ENCODE measurements around the gene MYOF.

- TF ChIP-seq RARB (CRISPR knock-in tag; IDR thresholded peaks at IDR 0.05) = no peak
- TF ChIP-seq CREB5 (CRISPR knock-in tag; IDR thresholded peaks at IDR 0.05; ENCODE audit: low read depth) = no peak
These were observed 60.9 kb downstream of the MYOF start for GRCh38 chr10:93420944-93421825.

All from SK-N-SH treated with all-trans-retinoic acid at 6 μM for 48 hours (cell line).